ENCODE data around the gene WDR7.

Gene WDR7

GRCh38 chr18:56891870-56892269 lies 240.7 kb downstream of the WDR7 start:
- H3K27ac ChIP-seq = no peak overlapping the region
- TF ChIP-seq CTCF (conservative IDR thresholded peaks at IDR 0.05) = no peak

GRCh38 chr18:56897122-56897521 lies 246.0 kb downstream of the WDR7 start:
- no peak overlapping the region for H3K27ac ChIP-seq
- no peak for TF ChIP-seq CTCF (conservative IDR thresholded peaks at IDR 0.05)

GRCh38 chr18:56899660-56900059 lies 248.5 kb downstream of the WDR7 start:
- TF ChIP-seq CTCF (conservative IDR thresholded peaks at IDR 0.05) = no peak

GRCh38 chr18:56900195-56901094 lies 249.3 kb downstream of the WDR7 start:
- no peak overlapping the region for H3K27ac ChIP-seq

More at GRCh38 chr18:56899660-56900059, 248.5 kb downstream of the WDR7 start:
- no peak overlapping the region for H3K27ac ChIP-seq

GRCh38 chr18:56901919-56902318 lies 250.8 kb downstream of the WDR7 start:
- no peak overlapping the region for H3K27ac ChIP-seq
- TF ChIP-seq CTCF (conservative IDR thresholded peaks at IDR 0.05) = no peak

More at GRCh38 chr18:56900195-56901094, 249.3 kb downstream of the WDR7 start:
- TF ChIP-seq CTCF (conservative IDR thresholded peaks at IDR 0.05) = no peak

GRCh38 chr18:56902653-56903052 lies 251.5 kb downstream of the WDR7 start:
- TF ChIP-seq CTCF (conservative IDR thresholded peaks at IDR 0.05) = no peak

GRCh38 chr18:56903686-56904085 lies 252.5 kb downstream of the WDR7 start:
- no peak overlapping the region for H3K27ac ChIP-seq
- no peak for TF ChIP-seq CTCF (conservative IDR thresholded peaks at IDR 0.05)

More at GRCh38 chr18:56902653-56903052, 251.5 kb downstream of the WDR7 start:
- no peak overlapping the region for H3K27ac ChIP-seq

Measured in VCaP (cell line).